ENCODE data around the gene BRCA2. TPM values are rescaled to one million over a fixed set of nuclear protein-coding genes. Genes with fewer than 3 reads are reported as not detected.

The BRCA2 gene
- total and polyA plus RNA-seq, 3 donors from 2014 or later = 4.9 to 19.4 (median 13.6) TPM

- intact Hi-C loops (cut with DNase I; ENCODE audit: low total_unique reads) = loop anchor here (10.0 kb wide), 1 partner anchor 285 kb away; no protein-coding TSS in a partner anchor
- no peak overlapping the region for H3K27ac ChIP-seq
- no peak for TF ChIP-seq CTCF (IDR thresholded peaks at IDR 0.05)
- no peak for TF ChIP-seq POLR2A (IDR thresholded peaks at IDR 0.05)
- H3K4me1 ChIP-seq = peaks cover 3% of the 10 kb centered on the region
- H3K36me3 ChIP-seq (ENCODE audit: low read depth, missing control alignments) = no peaks in the 10 kb centered on the region
- H3K27me3 ChIP-seq = no peaks in the 10 kb centered on the region
- H3K9me3 ChIP-seq = no peaks in the 10 kb centered on the region
- 62 to 69% methylated on average over 4 of the region's 4 CpGs for WGBS, 2 donors
- DNase-seq = no peak
- H3K4me3 ChIP-seq = no peak overlapping the region
Measured at GRCh38 chr13:32299893-32300292, 15.4 kb upstream of the BRCA2 start.

GRCh38 chr13:32300406-32300805 is 14.9 kb upstream of the BRCA2 start:
- DNase-seq = no peak
- Histone ChIP-seq H3K4me1 (peaks cover 3% of the 10 kb centered on the region), H3K4me3 (no peak overlapping the region), H3K9me3 (no peaks in the 10 kb centered on the region), H3K27ac (no peak overlapping the region), H3K36me3 (ENCODE audit: low read depth, missing control alignments) (no peaks in the 10 kb centered on the region), H3K27me3 (no peaks in the 10 kb centered on the region)
- WGBS, 2 donors = 72 to 80% methylated on average over 8 of the region's 8 CpGs
- no peak for TF ChIP-seq POLR2A (IDR thresholded peaks at IDR 0.05)
- no peak for TF ChIP-seq CTCF (IDR thresholded peaks at IDR 0.05)
- intact Hi-C loops (cut with DNase I; ENCODE audit: low total_unique reads) = loop anchor here (10.0 kb wide), 1 partner anchor 286 kb away; no protein-coding TSS in a partner anchor

DNA sequence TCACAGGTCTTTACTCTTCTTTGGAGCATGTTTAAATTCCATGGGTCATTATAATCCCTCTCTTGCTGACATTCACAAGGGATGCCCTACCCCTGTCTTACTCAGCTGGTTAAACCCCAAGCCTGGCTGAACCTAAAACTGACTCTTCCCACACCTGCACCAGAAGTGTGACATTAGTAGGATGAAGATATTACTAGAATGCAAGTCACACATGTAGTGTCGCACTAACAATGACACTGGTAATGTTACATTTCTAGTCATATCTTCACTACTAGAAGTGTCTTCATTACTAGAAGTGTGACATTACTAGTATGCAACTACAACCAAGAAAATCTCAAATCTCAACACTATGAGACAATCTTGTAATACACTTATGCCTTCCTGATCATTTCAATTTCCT is 14.4 kb upstream of the BRCA2 start:
- Histone ChIP-seq H3K27ac (no peak overlapping the region), H3K9me3 (no peaks in the 10 kb centered on the region), H3K4me1 (peaks cover 3% of the 10 kb centered on the region), H3K27me3 (no peaks in the 10 kb centered on the region), H3K36me3 (ENCODE audit: low read depth, missing control alignments) (no peaks in the 10 kb centered on the region), H3K4me3 (no peak overlapping the region)
- 93 to 97% methylated on average over 1 of the region's 1 CpG for WGBS, 2 donors
- intact Hi-C loops (cut with DNase I; ENCODE audit: low total_unique reads) = loop anchor here (10.0 kb wide), 1 partner anchor 286 kb away; no protein-coding TSS in a partner anchor
- TF ChIP-seq POLR2A (IDR thresholded peaks at IDR 0.05) (no peak), CTCF (IDR thresholded peaks at IDR 0.05) (no peak)
- DNase-seq = no peak

GRCh38 chr13:32302461-32302860 is 12.8 kb upstream of the BRCA2 start:
- Histone ChIP-seq H3K4me1 (peaks cover 3% of the 10 kb centered on the region), H3K9me3 (no peaks in the 10 kb centered on the region), H3K27ac (no peak overlapping the region), H3K36me3 (ENCODE audit: low read depth, missing control alignments) (no peaks in the 10 kb centered on the region), H3K27me3 (no peaks in the 10 kb centered on the region), H3K4me3 (no peak overlapping the region)
- no peak for DNase-seq
- WGBS, 2 donors = 79 to 91% methylated on average over 2 of the region's 2 CpGs
- no peak for TF ChIP-seq CTCF (IDR thresholded peaks at IDR 0.05)
- no peak for TF ChIP-seq POLR2A (IDR thresholded peaks at IDR 0.05)
- intact Hi-C loops (cut with DNase I; ENCODE audit: low total_unique reads) = loop anchor here (10.0 kb wide), 1 partner anchor 288 kb away; no protein-coding TSS in a partner anchor

DNA sequence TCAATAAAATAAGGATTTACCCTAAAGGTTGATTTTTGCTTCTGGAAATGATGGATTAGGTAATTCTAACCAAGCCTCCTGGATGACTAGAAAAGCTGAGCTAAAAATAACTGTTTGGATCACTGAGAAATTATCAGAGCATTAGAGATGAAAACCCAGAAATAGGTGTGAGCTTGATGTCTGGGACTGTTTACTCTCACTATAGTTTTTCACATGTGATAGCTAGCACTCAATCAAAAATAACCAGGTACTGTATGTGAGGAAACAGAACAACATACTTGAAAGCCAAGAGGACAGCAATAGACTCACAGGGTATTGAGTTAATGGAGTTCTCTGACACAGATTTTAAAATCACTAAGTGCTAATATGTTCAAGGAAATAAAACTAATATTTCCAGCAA is 9.7 kb upstream of the BRCA2 start:
- TF ChIP-seq POLR2A (IDR thresholded peaks at IDR 0.05) (no peak), CTCF (IDR thresholded peaks at IDR 0.05) (no peak)
- Histone ChIP-seq H3K4me3 (no peak overlapping the region), H3K9me3 (no peaks in the 10 kb centered on the region), H3K36me3 (ENCODE audit: low read depth, missing control alignments) (no peaks in the 10 kb centered on the region), H3K27ac (no peak overlapping the region), H3K27me3 (no peaks in the 10 kb centered on the region), H3K4me1 (peaks cover 7% of the 10 kb centered on the region)
- intact Hi-C loops (cut with DNase I; ENCODE audit: low total_unique reads) = loop anchor here (10.0 kb wide), 1 partner anchor 291 kb away; no protein-coding TSS in a partner anchor
- DNase-seq = no peak

All from testis (tissue), 3 donors.